SK-N-SH (cell line): ENCODE data around the gene MAD2L2. TPM values are rescaled to one million over a fixed set of nuclear protein-coding genes. Genes with fewer than 3 reads are reported as not detected.

ENCODE experiments used
- CTCF ChIA-PET: fragments of 300-600, 350-600 bp; formaldehyde crosslinking; extraction: SDS; loops from one replicate; lab custom pipeline; 2021; lab: Yijun Ruan, JAX
- POLR2A ChIA-PET: fragments of 350-600 bp; sonication (Branson Sonifier 250); formaldehyde crosslinking; extraction: SDS; loops from one replicate; lab custom pipeline; 2020; ENCODE audit warnings: antibody characterized with exemption, inconsistent platforms; lab: Yijun Ruan, JAX
- DNase-seq: peaks from one replicate; pipeline ENCODE4 v3.0.0; 2012
- H2AFZ ChIP-seq: fragments of 200-600 bp; sonication (generic); 2 replicates; pipeline ENCODE4 v1.8.1; 2016; ENCODE audit warnings: antibody characterized with exemption, mild to moderate bottlenecking, low read depth
- H3F3A ChIP-seq: fragments of 200-600 bp; sonication (generic); replicated peaks from 2 replicates; pipeline ENCODE3; 2016; ENCODE audit warnings: antibody characterized with exemption, mild to moderate bottlenecking; ENCODE audit not compliant: insufficient read depth
- H3K27ac ChIP-seq, 2 experiments: fragments of 200-500 bp in 1 of 2; fragments of 200-600 bp in 1 of 2; sonication (Bioruptor generic) in 1 of 2; sonication (generic), shearing (Covaris generic) in 1 of 2; 2 replicates each; pipeline versions ENCODE4 v1.5.1 to v1.6.1; 2014 to 2016; ENCODE audit warnings: low read depth in 2 of 2, inconsistent platforms in 1 of 2, low read length in 1 of 2, mild to moderate bottlenecking in 1 of 2, mixed read lengths in 1 of 2
- H3K27me3 ChIP-seq: fragments of 200-600 bp; sonication (generic), shearing (Covaris generic); 2 replicates; pipeline ENCODE4 v1.6.1; 2016; ENCODE audit warnings: mixed run types; ENCODE audit not compliant: insufficient read depth
- H3K36me3 ChIP-seq, 2 experiments: fragments of 200-500 bp in 1 of 2; fragments of 200-600 bp in 1 of 2; sonication (Bioruptor generic) in 1 of 2; sonication (generic) in 1 of 2; replicated peaks in 1 of 2; 2 replicates each; pipeline versions ENCODE3 to v1.5.1; 2014 to 2016; ENCODE audit warnings: low read length in 1 of 2, mild to moderate bottlenecking in 1 of 2; ENCODE audit not compliant: insufficient read depth in 2 of 2, control insufficient read depth in 1 of 2
- H3K4me1 ChIP-seq, 2 experiments: fragments of 200-500 bp in 1 of 2; fragments of 200-600 bp in 1 of 2; sonication (Bioruptor generic) in 1 of 2; sonication (generic), shearing (Covaris generic) in 1 of 2; 2 replicates each; pipeline versions ENCODE4 v1.5.1 to v1.6.1; 2014 to 2016; ENCODE audit warnings: low read depth in 1 of 2, low read length in 1 of 2, mixed run types in 1 of 2; ENCODE audit not compliant: insufficient read depth in 2 of 2, control insufficient read depth in 1 of 2
- H3K4me2 ChIP-seq: fragments of 200-600 bp; sonication (generic), shearing (Covaris generic); 2 replicates; pipeline ENCODE4 v1.6.1; 2017; ENCODE audit warnings: mixed run types
- H3K4me3 ChIP-seq, 2 experiments: fragments of 200-500 bp in 1 of 2; fragments of 200-600 bp in 1 of 2; sonication (Bioruptor generic) in 1 of 2; sonication (generic), shearing (Covaris generic) in 1 of 2; 2 replicates each; pipeline versions ENCODE4 v1.5.1 to v1.8.1; 2014 to 2016; ENCODE audit warnings: low read depth in 2 of 2, inconsistent platforms in 1 of 2, low read length in 1 of 2, mild to moderate bottlenecking in 1 of 2, mixed read lengths in 1 of 2, moderate library complexity in 1 of 2
- H3K79me2 ChIP-seq: fragments of 200-600 bp; sonication (generic); 2 replicates; pipeline ENCODE4 v1.8.1; 2017; ENCODE audit warnings: mild to moderate bottlenecking; ENCODE audit not compliant: insufficient read depth
- H3K9ac ChIP-seq: fragments of 200-600 bp; sonication (generic); 2 replicates; pipeline ENCODE4 v1.6.1; 2017; ENCODE audit warnings: mixed run types
- H3K9me2 ChIP-seq: fragments of 200-600 bp; sonication (generic); 2 replicates; pipeline ENCODE4 v1.6.1; 2017; ENCODE audit warnings: mixed run types
- H3K9me3 ChIP-seq: fragments of 200-600 bp; sonication (generic); 2 replicates; pipeline ENCODE4 v1.6.1; 2017; ENCODE audit warnings: mixed run types, mild to moderate bottlenecking, moderate library complexity
- H4K20me1 ChIP-seq: fragments of 200-600 bp; sonication (generic); 2 replicates; pipeline ENCODE4 v1.6.1; 2017; ENCODE audit warnings: mild to moderate bottlenecking, mixed run types; ENCODE audit not compliant: insufficient read depth
- CHD2 ChIP-seq: fragments of 150-350 bp; IDR thresholded peaks from 2 replicates; pipeline ENCODE4 v1.6.1; 2018; ENCODE audit warnings: low read length; ENCODE audit not compliant: partially characterized antibody
- EP300 ChIP-seq, 2 experiments: IDR thresholded peaks; 2 replicates each; pipeline versions ENCODE4 v1.4.0 to v1.6.1; 2012; ENCODE audit warnings: borderline replicate concordance in 1 of 2, low read depth in 1 of 2, low read length in 1 of 2
- EZH2phosphoT487 ChIP-seq: fragments of 200-600 bp; sonication (generic); IDR thresholded peaks from 2 replicates; pipeline ENCODE4 v1.6.1; 2017; ENCODE audit warnings: low read depth, mixed run types, mild to moderate bottlenecking, antibody characterized with exemption, moderate library complexity, borderline replicate concordance
- FOSL2 ChIP-seq: IDR thresholded peaks from 2 replicates; pipeline ENCODE4 v1.4.0; 2012; ENCODE audit warnings: low read depth, mild to moderate bottlenecking, moderate library complexity, borderline replicate concordance
- FOXM1 ChIP-seq: IDR thresholded peaks from 2 replicates; pipeline ENCODE4 v1.4.0; 2012; ENCODE audit warnings: low read depth, mild to moderate bottlenecking
- GABPA ChIP-seq: IDR thresholded peaks from 2 replicates; pipeline ENCODE4 v1.4.0; 2012; ENCODE audit warnings: low read depth, mild to moderate bottlenecking
- GATA2 ChIP-seq: sonication (generic); formaldehyde crosslinking; IDR thresholded peaks from 2 replicates; pipeline ENCODE4 v1.5.0; 2020; ENCODE audit warnings: mild to moderate bottlenecking, missing genetic modification reagents
- MXI1 ChIP-seq: IDR thresholded peaks from 2 replicates; pipeline ENCODE4 v1.6.1; 2012; ENCODE audit warnings: mild to moderate bottlenecking, low read depth, low read length, improper control_type of control experiment
- NFIC ChIP-seq: IDR thresholded peaks from 2 replicates; pipeline ENCODE4 v1.4.0; 2012; ENCODE audit warnings: borderline replicate concordance
- POLR2AphosphoS5 ChIP-seq: IDR thresholded peaks from 2 replicates; pipeline ENCODE4 v1.6.1; 2012; ENCODE audit warnings: low read depth, low read length
- RAD21 ChIP-seq: IDR thresholded peaks from 2 replicates; pipeline ENCODE4 v1.6.1; 2012; ENCODE audit warnings: mild to moderate bottlenecking, low read length
- RCOR1 ChIP-seq: fragments of 150-350 bp; IDR thresholded peaks from 2 replicates; pipeline ENCODE4 v1.6.1; 2017; ENCODE audit warnings: antibody characterized with exemption, low read length
- RFX5 ChIP-seq: IDR thresholded peaks from 2 replicates; pipeline ENCODE4 v1.6.1; 2012; ENCODE audit warnings: mild to moderate bottlenecking, improper control_type of control experiment, low read length
- RXRA ChIP-seq: IDR thresholded peaks from 2 replicates; pipeline ENCODE4 v1.4.0; 2012; ENCODE audit warnings: low read depth, mild to moderate bottlenecking, borderline replicate concordance
- SMC3 ChIP-seq: IDR thresholded peaks from 2 replicates; pipeline ENCODE4 v1.6.1; 2012; ENCODE audit warnings: low read depth, low read length, improper control_type of control experiment
- TCF12 ChIP-seq: IDR thresholded peaks from 2 replicates; pipeline ENCODE4 v1.4.0; 2012
- TEAD4 ChIP-seq: IDR thresholded peaks from 2 replicates; pipeline ENCODE4 v1.4.0; 2012; ENCODE audit warnings: mild to moderate bottlenecking, borderline replicate concordance; ENCODE audit not compliant: insufficient read depth
- YY1 ChIP-seq: IDR thresholded peaks from 2 replicates; pipeline ENCODE4 v1.4.0; 2012; ENCODE audit warnings: low read depth, mild to moderate bottlenecking
- ZBTB33 ChIP-seq: IDR thresholded peaks from 2 replicates; pipeline ENCODE4 v1.4.0; 2012; ENCODE audit warnings: low read depth, borderline replicate concordance
- WGBS: methylation state at CpG from one replicate; pipeline ENCODE4 v1.1.6; 2017; ENCODE audit warnings: low lambda C conversion rate; 5-methylcytosine and 5-hydroxymethylcytosine counted together
- polyA plus RNA-seq, 3 experiments: library from polyadenylated mRNA; depleted of rRNA; stranded (reverse); fragments of >200 nt; gene quantifications; 2 replicates each; pipeline ENCODE4 v1.2.3, GENCODE V29; 2012
- TF ChIP-seq, protein P1 (sequence below): fragments of 200-600 bp; sonication (generic); IDR thresholded peaks from 2 replicates; pipeline ENCODE4 v1.6.1; 2017; ENCODE audit warnings: antibody characterized with exemption, mild to moderate bottlenecking, moderate library complexity
- TF ChIP-seq, protein P2 (sequence below): IDR thresholded peaks from 2 replicates; pipeline ENCODE4 v1.4.0; 2012; ENCODE audit warnings: low read depth

The MAD2L2 gene
- polyA plus RNA-seq, 1 of the 3 experiments (the other 2 are of a cell fraction), result 94.0 TPM

DNA sequence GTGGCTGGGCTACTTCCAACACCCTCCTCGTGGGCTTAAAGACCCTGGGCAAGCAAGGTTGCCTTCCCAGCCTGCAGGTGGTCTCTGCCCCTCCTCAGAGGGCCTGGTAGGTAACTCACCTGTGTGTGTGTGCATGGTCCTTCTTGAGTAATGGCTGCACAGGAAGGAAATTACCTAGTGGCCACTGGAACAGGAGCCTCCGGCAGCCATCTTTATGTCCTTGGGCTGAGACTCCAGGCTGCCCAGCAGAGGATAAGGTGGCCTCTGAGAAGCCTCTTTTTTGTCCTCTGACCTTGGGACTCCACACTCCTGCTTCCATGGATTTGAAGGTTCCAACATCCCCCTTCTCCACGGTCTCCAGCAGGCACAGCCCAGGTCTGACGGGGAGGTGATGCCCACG, 30.5 kb upstream of the MAD2L2 start:
- POLR2A ChIA-PET, result interaction anchor here (1.1 kb wide), 1 partner anchor 29 kb away, joined by 3 read pairs; no protein-coding TSS in a partner anchor
- DNase-seq, result no peak
- no peaks in the 10 kb centered on the region for H3K36me3 ChIP-seq

DNA sequence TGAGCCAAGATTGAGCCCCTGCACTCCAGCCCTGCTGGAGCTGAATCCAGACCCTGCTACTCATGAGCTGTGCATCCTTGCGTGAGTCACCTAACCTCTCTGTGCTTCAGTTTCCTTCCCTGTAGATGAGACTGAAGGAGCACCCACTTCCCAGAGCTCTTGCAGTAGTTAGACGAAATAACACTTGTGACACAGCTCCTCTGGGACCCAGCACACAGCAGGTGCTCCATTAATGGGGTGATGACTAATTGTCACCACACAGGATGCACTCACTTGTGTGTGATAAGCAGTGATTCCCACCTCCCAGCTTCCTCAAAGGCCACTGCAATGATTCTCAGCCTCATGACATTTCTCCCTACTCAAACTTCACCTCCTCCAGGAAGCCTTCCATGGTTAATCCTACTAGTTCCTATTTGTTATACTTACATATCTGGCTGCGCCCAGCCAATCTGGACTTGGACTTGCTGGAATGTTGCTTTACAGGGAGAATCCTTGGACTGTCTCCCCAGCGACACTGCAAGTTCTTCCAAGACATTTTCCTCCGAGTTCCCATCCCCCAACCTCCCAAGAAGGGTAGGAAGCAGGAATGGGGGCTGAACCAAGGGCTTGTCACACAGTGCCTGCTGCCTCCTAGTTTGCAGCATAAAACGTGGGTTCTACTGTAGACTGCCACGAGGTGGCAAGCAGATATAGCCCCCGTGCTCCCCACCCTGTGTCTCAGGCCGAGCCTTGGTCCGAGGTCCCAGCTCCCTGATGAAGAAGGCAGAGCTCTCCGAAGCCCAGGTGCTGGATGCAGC, 27.8 kb upstream of the MAD2L2 start:
- no peaks in the 10 kb centered on the region for H3K79me2 ChIP-seq
- no peak overlapping the region for H3K4me2 ChIP-seq
- peaks cover 0 to 8% of the 10 kb centered on the region in 2 experiments; a peak in 1 of 4 replicates for H3K4me1 ChIP-seq
- CTCF ChIA-PET, result interaction anchor here (1.0 to 8.8 kb wide), 10 partner anchors 8 to 63 kb away, joined by 3 to 90 read pairs (median 7); partner anchors contain the start of gene FBXO6
- no peak overlapping the region for H3K27ac ChIP-seq
- no peak overlapping the region for H3K4me3 ChIP-seq
- H2AFZ ChIP-seq, result no peak overlapping the region
- H3K27me3 ChIP-seq, result no peaks in the 10 kb centered on the region
- no peaks in the 10 kb centered on the region for H3K36me3 ChIP-seq
- POLR2A ChIA-PET, result interaction anchor here (0.6 kb wide), 1 partner anchor 36 kb away, joined by 5 read pairs; no protein-coding TSS in a partner anchor
- no peaks in the 10 kb centered on the region for H4K20me1 ChIP-seq
- WGBS, result 65% methylated on average over 10 of the region's 11 CpGs
- no peaks in the 10 kb centered on the region for H3K9me2 ChIP-seq
- DNase-seq, result no peak
- no peaks in the 10 kb centered on the region for H3F3A ChIP-seq
- no peaks in the 10 kb centered on the region for H3K9me3 ChIP-seq
- H3K9ac ChIP-seq, result no peak overlapping the region
- TF ChIP-seq GATA2 (CRISPR knock-in tag) (no peak), TEAD4 (no peak), GABPA (no peak), POLR2AphosphoS5 (no peak), FOSL2 (no peak), CHD2 (no peak), RCOR1 (no peak), RXRA (no peak), EP300 (IDR thresholded peaks at IDR 0.05; ENCODE audit: borderline replicate concordance in 1 of 2, low read depth in 1 of 2, low read length in 1 of 2) (no peak), RFX5 (no peak), TCF12 (no peak)
- TF ChIP-seq, protein P1, sequence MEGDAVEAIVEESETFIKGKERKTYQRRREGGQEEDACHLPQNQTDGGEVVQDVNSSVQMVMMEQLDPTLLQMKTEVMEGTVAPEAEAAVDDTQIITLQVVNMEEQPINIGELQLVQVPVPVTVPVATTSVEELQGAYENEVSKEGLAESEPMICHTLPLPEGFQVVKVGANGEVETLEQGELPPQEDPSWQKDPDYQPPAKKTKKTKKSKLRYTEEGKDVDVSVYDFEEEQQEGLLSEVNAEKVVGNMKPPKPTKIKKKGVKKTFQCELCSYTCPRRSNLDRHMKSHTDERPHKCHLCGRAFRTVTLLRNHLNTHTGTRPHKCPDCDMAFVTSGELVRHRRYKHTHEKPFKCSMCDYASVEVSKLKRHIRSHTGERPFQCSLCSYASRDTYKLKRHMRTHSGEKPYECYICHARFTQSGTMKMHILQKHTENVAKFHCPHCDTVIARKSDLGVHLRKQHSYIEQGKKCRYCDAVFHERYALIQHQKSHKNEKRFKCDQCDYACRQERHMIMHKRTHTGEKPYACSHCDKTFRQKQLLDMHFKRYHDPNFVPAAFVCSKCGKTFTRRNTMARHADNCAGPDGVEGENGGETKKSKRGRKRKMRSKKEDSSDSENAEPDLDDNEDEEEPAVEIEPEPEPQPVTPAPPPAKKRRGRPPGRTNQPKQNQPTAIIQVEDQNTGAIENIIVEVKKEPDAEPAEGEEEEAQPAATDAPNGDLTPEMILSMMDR, result no peak
- TF ChIP-seq, all 33 proteins: peak for 0

More for the DNA sequence above, 30.5 kb upstream of the MAD2L2 start:
- Histone ChIP-seq H4K20me1 (no peaks in the 10 kb centered on the region), H3K4me3 (no peak overlapping the region), H3K9ac (no peak overlapping the region), H3K9me3 (no peaks in the 10 kb centered on the region), H3K4me2 (no peak overlapping the region), H3F3A (no peaks in the 10 kb centered on the region), H3K27me3 (no peaks in the 10 kb centered on the region), H3K4me1 (peaks cover 0 to 8% of the 10 kb centered on the region in 2 experiments; a peak in 1 of 4 replicates), H3K9me2 (no peaks in the 10 kb centered on the region), H3K79me2 (no peaks in the 10 kb centered on the region), H2AFZ (no peak overlapping the region), H3K27ac (no peak overlapping the region)
- no peak for TF ChIP-seq YY1
- no peak for TF ChIP-seq NFIC
- TF ChIP-seq RFX5, result no peak
- no peak for TF ChIP-seq CHD2
- no peak for TF ChIP-seq SMC3
- no peak for TF ChIP-seq RCOR1
- TF ChIP-seq RXRA, result no peak
- TF ChIP-seq MXI1, result no peak
- TF ChIP-seq EZH2phosphoT487, result no peak
- TF ChIP-seq FOXM1, result no peak
- no peak for TF ChIP-seq EP300 (IDR thresholded peaks at IDR 0.05; ENCODE audit: borderline replicate concordance in 1 of 2, low read depth in 1 of 2, low read length in 1 of 2)
- TF ChIP-seq RAD21, result no peak
- TF ChIP-seq GATA2 (CRISPR knock-in tag), result no peak
- TF ChIP-seq, protein P2, sequence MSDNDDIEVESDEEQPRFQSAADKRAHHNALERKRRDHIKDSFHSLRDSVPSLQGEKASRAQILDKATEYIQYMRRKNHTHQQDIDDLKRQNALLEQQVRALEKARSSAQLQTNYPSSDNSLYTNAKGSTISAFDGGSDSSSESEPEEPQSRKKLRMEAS, result no peak
- TF ChIP-seq ZBTB33, result no peak
- CTCF ChIA-PET, result interaction anchor here (0.6 to 8.8 kb wide), 14 partner anchors 10 to 265 kb away, joined by 3 to 90 read pairs (median 4); partner anchors contain the start of genes AGTRAP, DRAXIN, FBXO6 and MAD2L2
- WGBS, result 91% methylated on average over 5 of the region's 5 CpGs
